Measurements from ENCODE around the gene BCKDHB.

Gene BCKDHB

DNA sequence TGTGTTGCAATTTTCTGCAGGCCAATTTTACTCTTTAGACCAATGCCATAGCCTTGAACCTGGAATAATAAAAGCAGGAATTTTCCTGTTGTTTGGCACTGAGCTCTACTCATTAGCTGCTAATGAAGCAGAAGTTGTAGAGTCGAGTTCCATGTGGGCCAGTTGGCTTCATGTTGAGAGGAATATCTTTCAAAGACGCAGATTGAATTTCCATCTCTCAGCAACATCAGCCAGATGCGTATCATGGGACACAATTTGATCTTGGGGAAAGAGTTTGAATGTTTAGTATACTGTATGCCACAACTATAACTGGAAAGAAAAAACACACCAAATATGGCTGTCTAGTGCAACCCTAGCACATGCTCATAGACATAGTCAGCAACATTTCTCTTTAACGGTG lies 259.6 kb downstream of the BCKDHB start:
- Histone ChIP-seq H3K9me3 (replicated peaks; ENCODE audit: insufficient read depth, low read length) (no peaks in the 10 kb centered on the region), H3K4me2 (ENCODE audit: low read depth, low read length) (no peak overlapping the region), H3K9ac (ENCODE audit: low read length) (no peak overlapping the region), H2AFZ (ENCODE audit: low read length) (no peak overlapping the region), H3F3A (ENCODE audit: insufficient read depth, low read length) (no peaks in the 10 kb centered on the region), H3K27me3 (replicated peaks; ENCODE audit: insufficient read depth, low read length) (no peaks in the 10 kb centered on the region), H3K4me3 (ENCODE audit: low read length) (no peak overlapping the region), H3K9me2 (replicated peaks; ENCODE audit: insufficient read depth, low read length) (no peaks in the 10 kb centered on the region), H3K4me1 (ENCODE audit: low read length) (no peaks in the 10 kb centered on the region), H3K36me3 (replicated peaks; ENCODE audit: insufficient read depth, low read length) (no peaks in the 10 kb centered on the region), H4K20me1 (ENCODE audit: insufficient read depth, low read length) (no peaks in the 10 kb centered on the region), H3K27ac (ENCODE audit: low read length) (no peak overlapping the region), H3K79me2 (ENCODE audit: low read length) (no peaks in the 10 kb centered on the region)
- no peak for DNase-seq
- TF ChIP-seq EZH2phosphoT487 (IDR thresholded peaks at IDR 0.05; ENCODE audit: low read length) (no peak), EZH2 (optimal IDR thresholded peaks at IDR 0.05; ENCODE audit: low read depth, low read length) (no peak)
- TF ChIP-seq, protein P1, sequence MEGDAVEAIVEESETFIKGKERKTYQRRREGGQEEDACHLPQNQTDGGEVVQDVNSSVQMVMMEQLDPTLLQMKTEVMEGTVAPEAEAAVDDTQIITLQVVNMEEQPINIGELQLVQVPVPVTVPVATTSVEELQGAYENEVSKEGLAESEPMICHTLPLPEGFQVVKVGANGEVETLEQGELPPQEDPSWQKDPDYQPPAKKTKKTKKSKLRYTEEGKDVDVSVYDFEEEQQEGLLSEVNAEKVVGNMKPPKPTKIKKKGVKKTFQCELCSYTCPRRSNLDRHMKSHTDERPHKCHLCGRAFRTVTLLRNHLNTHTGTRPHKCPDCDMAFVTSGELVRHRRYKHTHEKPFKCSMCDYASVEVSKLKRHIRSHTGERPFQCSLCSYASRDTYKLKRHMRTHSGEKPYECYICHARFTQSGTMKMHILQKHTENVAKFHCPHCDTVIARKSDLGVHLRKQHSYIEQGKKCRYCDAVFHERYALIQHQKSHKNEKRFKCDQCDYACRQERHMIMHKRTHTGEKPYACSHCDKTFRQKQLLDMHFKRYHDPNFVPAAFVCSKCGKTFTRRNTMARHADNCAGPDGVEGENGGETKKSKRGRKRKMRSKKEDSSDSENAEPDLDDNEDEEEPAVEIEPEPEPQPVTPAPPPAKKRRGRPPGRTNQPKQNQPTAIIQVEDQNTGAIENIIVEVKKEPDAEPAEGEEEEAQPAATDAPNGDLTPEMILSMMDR (IDR thresholded peaks at IDR 0.05; ENCODE audit: low read length): no peak

DNA sequence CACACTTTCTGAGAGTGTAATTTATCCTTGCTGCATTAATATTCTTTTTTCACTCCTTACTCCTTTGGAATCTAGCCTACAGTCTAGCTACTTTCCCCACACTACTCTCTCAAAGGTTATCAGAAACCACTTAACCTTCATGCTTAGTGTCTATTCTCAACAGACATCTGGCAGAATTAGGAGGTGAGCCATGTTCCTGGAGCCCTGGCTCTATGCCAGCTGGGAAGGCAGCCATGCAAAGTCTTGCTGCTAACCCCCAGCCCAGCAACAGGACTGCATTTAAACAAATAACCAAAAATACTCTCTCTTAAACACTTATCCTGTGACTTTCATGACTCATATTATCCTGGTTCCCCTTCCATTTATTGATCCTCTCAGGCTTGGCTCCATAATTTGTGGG lies 260.2 kb downstream of the BCKDHB start:
- no peaks in the 10 kb centered on the region for H3F3A ChIP-seq (ENCODE audit: insufficient read depth, low read length)
- H3K27me3 ChIP-seq (replicated peaks; ENCODE audit: insufficient read depth, low read length): no peaks in the 10 kb centered on the region
- TF ChIP-seq EZH2 (optimal IDR thresholded peaks at IDR 0.05; ENCODE audit: low read depth, low read length): no peak
- no peaks in the 10 kb centered on the region for H3K79me2 ChIP-seq (ENCODE audit: low read length)
- no peaks in the 10 kb centered on the region for H3K9me2 ChIP-seq (replicated peaks; ENCODE audit: insufficient read depth, low read length)
- no peak overlapping the region for H3K4me3 ChIP-seq (ENCODE audit: low read length)
- no peak overlapping the region for H3K9ac ChIP-seq (ENCODE audit: low read length)
- H3K4me1 ChIP-seq (ENCODE audit: low read length): no peaks in the 10 kb centered on the region
- H3K36me3 ChIP-seq (replicated peaks; ENCODE audit: insufficient read depth, low read length): no peaks in the 10 kb centered on the region
- H3K9me3 ChIP-seq (replicated peaks; ENCODE audit: insufficient read depth, low read length): no peaks in the 10 kb centered on the region
- H4K20me1 ChIP-seq (ENCODE audit: insufficient read depth, low read length): no peaks in the 10 kb centered on the region
- H3K4me2 ChIP-seq (ENCODE audit: low read depth, low read length): no peak overlapping the region
- no peak overlapping the region for H3K27ac ChIP-seq (ENCODE audit: low read length)
- no peak for DNase-seq
- H2AFZ ChIP-seq (ENCODE audit: low read length): no peak overlapping the region

DNA sequence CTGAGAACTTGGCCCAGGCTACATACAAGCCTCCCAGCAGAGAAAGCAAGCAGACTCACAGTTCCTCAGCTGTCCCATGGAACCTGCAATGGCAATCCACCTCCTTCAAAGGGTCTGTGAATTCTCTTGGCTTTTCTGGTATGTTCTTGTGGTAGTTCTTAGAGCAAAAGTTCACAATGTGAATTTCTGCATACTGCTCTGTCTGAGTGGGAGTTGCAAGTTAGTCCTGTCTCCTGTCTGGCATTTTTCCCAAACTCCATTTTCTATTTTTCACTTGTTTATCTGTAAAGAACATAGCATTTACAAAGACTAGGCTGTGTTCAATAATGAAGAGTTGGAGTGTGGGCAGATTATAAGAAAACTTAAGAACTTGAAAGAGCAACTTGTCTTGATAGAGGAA lies 269.9 kb downstream of the BCKDHB start:
- DNase-seq: no peak
- TF ChIP-seq EZH2 (optimal IDR thresholded peaks at IDR 0.05; ENCODE audit: low read depth, low read length) (no peak), EZH2phosphoT487 (IDR thresholded peaks at IDR 0.05; ENCODE audit: low read length) (no peak)
- TF ChIP-seq, protein P1 (IDR thresholded peaks at IDR 0.05; ENCODE audit: low read length): no peak
- Histone ChIP-seq H3K9me3 (replicated peaks; ENCODE audit: insufficient read depth, low read length) (no peaks in the 10 kb centered on the region), H3K4me1 (ENCODE audit: low read length) (no peaks in the 10 kb centered on the region), H3K27ac (ENCODE audit: low read length) (no peak overlapping the region), H3K79me2 (ENCODE audit: low read length) (no peaks in the 10 kb centered on the region), H4K20me1 (ENCODE audit: insufficient read depth, low read length) (no peaks in the 10 kb centered on the region), H3K4me2 (ENCODE audit: low read depth, low read length) (no peak overlapping the region), H2AFZ (ENCODE audit: low read length) (no peak overlapping the region), H3K9me2 (replicated peaks; ENCODE audit: insufficient read depth, low read length) (no peaks in the 10 kb centered on the region), H3F3A (ENCODE audit: insufficient read depth, low read length) (no peaks in the 10 kb centered on the region), H3K9ac (ENCODE audit: low read length) (no peak overlapping the region), H3K4me3 (ENCODE audit: low read length) (no peak overlapping the region), H3K27me3 (replicated peaks; ENCODE audit: insufficient read depth, low read length) (no peaks in the 10 kb centered on the region), H3K36me3 (replicated peaks; ENCODE audit: insufficient read depth, low read length) (no peaks in the 10 kb centered on the region)

DNA sequence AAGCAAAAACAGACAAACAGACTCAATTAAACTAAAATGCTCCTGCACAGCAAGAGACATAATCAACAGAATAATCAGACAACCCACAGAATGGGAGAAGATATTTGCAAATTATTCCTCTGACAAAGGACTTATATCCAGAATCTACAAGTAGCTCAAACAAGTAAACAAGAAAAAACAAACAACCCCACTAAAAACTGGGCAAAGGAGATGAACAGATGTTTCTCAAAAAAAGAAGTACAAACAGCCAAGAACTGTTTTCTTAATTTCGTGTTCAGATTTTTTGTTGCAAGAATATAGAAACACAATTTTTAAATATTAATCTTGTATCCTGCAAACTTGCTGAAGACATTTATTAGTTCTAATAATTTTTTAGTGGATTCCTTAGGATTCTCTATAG lies 274.1 kb downstream of the BCKDHB start:
- Histone ChIP-seq H3K79me2 (ENCODE audit: low read length) (no peaks in the 10 kb centered on the region), H3K9me3 (replicated peaks; ENCODE audit: insufficient read depth, low read length) (no peaks in the 10 kb centered on the region), H3K4me1 (ENCODE audit: low read length) (no peaks in the 10 kb centered on the region), H3K9ac (ENCODE audit: low read length) (no peak overlapping the region), H3F3A (ENCODE audit: insufficient read depth, low read length) (no peaks in the 10 kb centered on the region), H3K36me3 (replicated peaks; ENCODE audit: insufficient read depth, low read length) (no peaks in the 10 kb centered on the region), H3K9me2 (replicated peaks; ENCODE audit: insufficient read depth, low read length) (no peaks in the 10 kb centered on the region), H3K4me2 (ENCODE audit: low read depth, low read length) (no peak overlapping the region), H4K20me1 (ENCODE audit: insufficient read depth, low read length) (no peaks in the 10 kb centered on the region), H3K27me3 (replicated peaks; ENCODE audit: insufficient read depth, low read length) (no peaks in the 10 kb centered on the region), H3K4me3 (ENCODE audit: low read length) (no peak overlapping the region), H2AFZ (ENCODE audit: low read length) (no peak overlapping the region), H3K27ac (ENCODE audit: low read length) (no peak overlapping the region)
- TF ChIP-seq EZH2phosphoT487 (IDR thresholded peaks at IDR 0.05; ENCODE audit: low read length): no peak
- TF ChIP-seq, protein P1 (IDR thresholded peaks at IDR 0.05; ENCODE audit: low read length): no peak
- TF ChIP-seq EZH2 (optimal IDR thresholded peaks at IDR 0.05; ENCODE audit: low read depth, low read length): no peak
- no peak for DNase-seq
